HepG2 (cell line): Measurements from ENCODE around the gene ATG16L2. TPM values are rescaled to one million over a fixed set of nuclear protein-coding genes. Genes with fewer than 3 reads are reported as not detected.
A peak's percentile ranks its signal among the peaks of the same experiment; 100 is the strongest.

Experiments
- FOXP1 ChIP-seq, 2 experiments: fragments of 450-650 bp in 1 of 2; IDR thresholded peaks; 2 replicates each; pipeline ENCODE4 v1.6.1; 2017 to 2018; ENCODE audit warnings: antibody characterized with exemption in 1 of 2
- GZF1 ChIP-seq: sonication (generic); formaldehyde crosslinking; IDR thresholded peaks from 2 replicates; pipeline ENCODE4 v1.5.1; 2020; ENCODE audit warnings: mild to moderate bottlenecking, missing genetic modification reagents
- HNF4A ChIP-seq: sonication (generic); formaldehyde crosslinking; IDR thresholded peaks from 2 replicates; pipeline ENCODE4 v1.4.0; 2020; ENCODE audit warnings: missing genetic modification reagents
- HNRNPL ChIP-seq: fragments of 200-400 bp; formaldehyde crosslinking; IDR thresholded peaks from 2 replicates; pipeline ENCODE4 v1.6.1; 2017; ENCODE audit warnings: mild to moderate bottlenecking, low read depth, low read length
- KLF16 ChIP-seq, 2 experiments: sonication (generic) in 1 of 2; formaldehyde crosslinking in 1 of 2; IDR thresholded peaks; 2 replicates each; pipeline versions ENCODE4 v1.6.1 to v1.8.0; 2016 to 2023; ENCODE audit warnings: missing genetic modification reagents in 2 of 2, missing compliant biosample characterization in 1 of 2
- MAFK ChIP-seq, 2 experiments: IDR thresholded peaks in 1 of 2; conservative IDR thresholded peaks in 1 of 2; 2 replicates each; pipeline ENCODE4 v1.6.1; 2011; ENCODE audit warnings: improper control_type of control experiment in 2 of 2, low read length in 2 of 2
- MED8 ChIP-seq: sonication (generic); formaldehyde crosslinking; IDR thresholded peaks from 2 replicates; pipeline ENCODE4 v1.8.1; 2023; ENCODE audit warnings: mild to moderate bottlenecking, missing genetic modification reagents; ENCODE audit not compliant: insufficient replicate concordance
- MXI1 ChIP-seq: IDR thresholded peaks from 3 replicates; pipeline ENCODE4 v1.6.1; 2012; ENCODE audit warnings: low read depth, low read length, inconsistent platforms, borderline replicate concordance
- SAP130 ChIP-seq: IDR thresholded peaks from 2 replicates; pipeline ENCODE4 v1.6.1; 2016; ENCODE audit warnings: low read depth
- SRF ChIP-seq: IDR thresholded peaks from 2 replicates; pipeline ENCODE4 v1.6.1; 2011; ENCODE audit warnings: mild to moderate bottlenecking, low read depth, low read length, moderate library complexity
- SRSF1 ChIP-seq: fragments of 200-400 bp; formaldehyde crosslinking; optimal IDR thresholded peaks from 2 replicates; pipeline ENCODE3; 2017; ENCODE audit warnings: mild to moderate bottlenecking, low read depth, low read length, moderate library complexity
- TOPORS ChIP-seq: sonication (generic); formaldehyde crosslinking; IDR thresholded peaks from 2 replicates; pipeline ENCODE4 v1.8.0; 2023; ENCODE audit warnings: mild to moderate bottlenecking, missing genetic modification reagents
- ZMYM4 ChIP-seq: sonication (generic); formaldehyde crosslinking; IDR thresholded peaks from 2 replicates; pipeline ENCODE4 v1.8.1; 2023; ENCODE audit warnings: mild to moderate bottlenecking, missing genetic modification reagents
- ZNF644 ChIP-seq: IDR thresholded peaks from 2 replicates; pipeline ENCODE4 v1.6.1; 2016; ENCODE audit warnings: low read depth
- ZNF660 ChIP-seq: sonication (generic); formaldehyde crosslinking; IDR thresholded peaks from 2 replicates; pipeline ENCODE4 v1.5.1; 2020; ENCODE audit warnings: mild to moderate bottlenecking, low read depth, missing genetic modification reagents, borderline replicate concordance
- ZNF672 ChIP-seq: sonication (generic); formaldehyde crosslinking; IDR thresholded peaks from 2 replicates; pipeline ENCODE4 v1.8.1; 2022; ENCODE audit warnings: missing genetic modification reagents
- ZNF7 ChIP-seq: IDR thresholded peaks from 2 replicates; pipeline ENCODE4 v1.6.1; 2016; ENCODE audit warnings: missing biosample characterization, missing genetic modification reagents
- ZNF780A ChIP-seq: sonication (generic); formaldehyde crosslinking; IDR thresholded peaks from 2 replicates; pipeline ENCODE4 v1.8.0; 2022; ENCODE audit warnings: mild to moderate bottlenecking, missing genetic modification reagents, moderate library complexity
- ZSCAN12 ChIP-seq: sonication (generic); formaldehyde crosslinking; IDR thresholded peaks from 2 replicates; pipeline ENCODE4 v1.9.0; 2021; ENCODE audit warnings: mild to moderate bottlenecking, missing genetic modification reagents
- polyA plus RNA-seq, 8 experiments: library from polyadenylated mRNA; depleted of rRNA in 3 of 8; stranded (reverse) in 7 of 8; unstranded in 1 of 8; fragments of >200 nt; fragmentation: Illumina TruSeq in 4 of 8; extraction: Trizol in 4 of 8; gene quantifications; 2 replicates each; pipeline versions ENCODE4 v1.2.1 to v1.2.3, GENCODE V29; 2011 to 2016; ENCODE audit warnings: low read depth in 4 of 8, missing spikeins in 1 of 8, mixed read lengths in 1 of 8; ENCODE audit not compliant: insufficient read depth in 1 of 8
- total RNA-seq, 5 experiments: library from RNA; depleted of rRNA; stranded (reverse); fragments of >200 nt; fragmentation: Illumina TruSeq; extraction: Trizol; gene quantifications; 2 replicates each; pipeline ENCODE4 v1.2.3, GENCODE V29; 2016; ENCODE audit warnings: low read depth in 1 of 5
- TF ChIP-seq, protein P1 (sequence below), 2 experiments: IDR thresholded peaks; 2 replicates each; pipeline ENCODE4 v1.6.1; 2011 to 2012; ENCODE audit warnings: low read length in 2 of 2, borderline replicate concordance in 1 of 2, low read depth in 1 of 2, mild to moderate bottlenecking in 1 of 2, moderate library complexity in 1 of 2
- TF ChIP-seq, protein P2 (sequence below): sonication (generic); formaldehyde crosslinking; IDR thresholded peaks from 2 replicates; pipeline ENCODE4 v1.4.0; 2020; ENCODE audit warnings: missing genetic modification reagents
- TF ChIP-seq, protein P3 (sequence below): sonication (generic); formaldehyde crosslinking; IDR thresholded peaks from 2 replicates; pipeline ENCODE4 v1.5.1; 2020; ENCODE audit warnings: missing genetic modification reagents, mild to moderate bottlenecking, borderline replicate concordance
- TF ChIP-seq, protein P4 (sequence below): sonication (generic); formaldehyde crosslinking; IDR thresholded peaks from 2 replicates; pipeline ENCODE4 v1.8.1; 2023; ENCODE audit warnings: mild to moderate bottlenecking, missing genetic modification reagents
- TF ChIP-seq, protein P5 (sequence below): sonication (generic); formaldehyde crosslinking; IDR thresholded peaks from 2 replicates; pipeline ENCODE4 v1.4.0; 2020; ENCODE audit warnings: missing genetic modification reagents

Gene ATG16L2
- total and polyA plus RNA-seq, 2 of the 13 experiments (the other 11 are each of a cell fraction or from before 2014, with no cell fraction given): 6.2 to 14.8 TPM

DNA sequence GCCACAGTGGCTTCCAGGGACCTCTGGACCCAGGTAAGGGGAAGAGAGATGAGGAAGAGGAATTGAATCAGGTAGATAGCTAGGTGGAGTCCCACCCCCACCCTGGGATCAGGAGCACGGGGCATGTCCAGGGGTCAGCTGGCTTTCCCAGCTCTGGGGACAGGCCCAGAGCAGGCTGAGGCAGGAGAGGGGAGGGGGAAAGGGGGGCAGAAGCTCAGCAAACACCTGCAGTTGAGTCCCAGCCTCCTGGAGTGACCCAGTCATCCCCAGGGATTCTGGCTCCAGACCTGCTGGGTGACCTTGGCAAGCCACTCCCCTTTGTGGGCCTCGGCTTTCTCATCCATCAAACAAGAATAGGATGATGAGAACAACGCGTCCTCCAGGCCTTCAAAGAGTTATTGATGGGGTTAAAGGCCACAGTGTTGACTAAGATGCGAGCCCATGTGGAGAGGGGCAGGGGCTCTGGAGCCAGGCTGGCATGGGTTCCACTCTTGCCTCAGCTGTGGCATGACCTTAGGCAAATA is 36.4 kb upstream of the ATG16L2 start (continued):
- TF ChIP-seq, protein P1, sequence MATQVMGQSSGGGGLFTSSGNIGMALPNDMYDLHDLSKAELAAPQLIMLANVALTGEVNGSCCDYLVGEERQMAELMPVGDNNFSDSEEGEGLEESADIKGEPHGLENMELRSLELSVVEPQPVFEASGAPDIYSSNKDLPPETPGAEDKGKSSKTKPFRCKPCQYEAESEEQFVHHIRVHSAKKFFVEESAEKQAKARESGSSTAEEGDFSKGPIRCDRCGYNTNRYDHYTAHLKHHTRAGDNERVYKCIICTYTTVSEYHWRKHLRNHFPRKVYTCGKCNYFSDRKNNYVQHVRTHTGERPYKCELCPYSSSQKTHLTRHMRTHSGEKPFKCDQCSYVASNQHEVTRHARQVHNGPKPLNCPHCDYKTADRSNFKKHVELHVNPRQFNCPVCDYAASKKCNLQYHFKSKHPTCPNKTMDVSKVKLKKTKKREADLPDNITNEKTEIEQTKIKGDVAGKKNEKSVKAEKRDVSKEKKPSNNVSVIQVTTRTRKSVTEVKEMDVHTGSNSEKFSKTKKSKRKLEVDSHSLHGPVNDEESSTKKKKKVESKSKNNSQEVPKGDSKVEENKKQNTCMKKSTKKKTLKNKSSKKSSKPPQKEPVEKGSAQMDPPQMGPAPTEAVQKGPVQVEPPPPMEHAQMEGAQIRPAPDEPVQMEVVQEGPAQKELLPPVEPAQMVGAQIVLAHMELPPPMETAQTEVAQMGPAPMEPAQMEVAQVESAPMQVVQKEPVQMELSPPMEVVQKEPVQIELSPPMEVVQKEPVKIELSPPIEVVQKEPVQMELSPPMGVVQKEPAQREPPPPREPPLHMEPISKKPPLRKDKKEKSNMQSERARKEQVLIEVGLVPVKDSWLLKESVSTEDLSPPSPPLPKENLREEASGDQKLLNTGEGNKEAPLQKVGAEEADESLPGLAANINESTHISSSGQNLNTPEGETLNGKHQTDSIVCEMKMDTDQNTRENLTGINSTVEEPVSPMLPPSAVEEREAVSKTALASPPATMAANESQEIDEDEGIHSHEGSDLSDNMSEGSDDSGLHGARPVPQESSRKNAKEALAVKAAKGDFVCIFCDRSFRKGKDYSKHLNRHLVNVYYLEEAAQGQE (IDR thresholded peaks at IDR 0.05; ENCODE audit: borderline replicate concordance in 1 of 2, low read depth in 1 of 2, low read length in 2 of 2): no peak
- TF ChIP-seq GZF1: no peak
- peak; percentile 80 for TF ChIP-seq ZNF644 (CRISPR knock-in tag)
- TF ChIP-seq MED8 (CRISPR knock-in tag): no peak
- no peak for TF ChIP-seq ZMYM4 (CRISPR knock-in tag)
- TF ChIP-seq, protein P2, sequence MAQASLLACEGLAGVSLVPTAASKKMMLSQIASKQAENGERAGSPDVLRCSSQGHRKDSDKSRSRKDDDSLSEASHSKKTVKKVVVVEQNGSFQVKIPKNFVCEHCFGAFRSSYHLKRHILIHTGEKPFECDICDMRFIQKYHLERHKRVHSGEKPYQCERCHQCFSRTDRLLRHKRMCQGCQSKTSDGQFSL (CRISPR knock-in tag): no peak
- TF ChIP-seq, protein P3, sequence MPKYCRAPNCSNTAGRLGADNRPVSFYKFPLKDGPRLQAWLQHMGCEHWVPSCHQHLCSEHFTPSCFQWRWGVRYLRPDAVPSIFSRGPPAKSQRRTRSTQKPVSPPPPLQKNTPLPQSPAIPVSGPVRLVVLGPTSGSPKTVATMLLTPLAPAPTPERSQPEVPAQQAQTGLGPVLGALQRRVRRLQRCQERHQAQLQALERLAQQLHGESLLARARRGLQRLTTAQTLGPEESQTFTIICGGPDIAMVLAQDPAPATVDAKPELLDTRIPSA: no peak
- TF ChIP-seq, protein P4, sequence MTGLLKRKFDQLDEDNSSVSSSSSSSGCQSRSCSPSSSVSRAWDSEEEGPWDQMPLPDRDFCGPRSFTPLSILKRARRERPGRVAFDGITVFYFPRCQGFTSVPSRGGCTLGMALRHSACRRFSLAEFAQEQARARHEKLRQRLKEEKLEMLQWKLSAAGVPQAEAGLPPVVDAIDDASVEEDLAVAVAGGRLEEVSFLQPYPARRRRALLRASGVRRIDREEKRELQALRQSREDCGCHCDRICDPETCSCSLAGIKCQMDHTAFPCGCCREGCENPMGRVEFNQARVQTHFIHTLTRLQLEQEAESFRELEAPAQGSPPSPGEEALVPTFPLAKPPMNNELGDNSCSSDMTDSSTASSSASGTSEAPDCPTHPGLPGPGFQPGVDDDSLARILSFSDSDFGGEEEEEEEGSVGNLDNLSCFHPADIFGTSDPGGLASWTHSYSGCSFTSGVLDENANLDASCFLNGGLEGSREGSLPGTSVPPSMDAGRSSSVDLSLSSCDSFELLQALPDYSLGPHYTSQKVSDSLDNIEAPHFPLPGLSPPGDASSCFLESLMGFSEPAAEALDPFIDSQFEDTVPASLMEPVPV (CRISPR knock-in tag): no peak
- TF ChIP-seq HNF4A (CRISPR knock-in tag): peak; percentile 78
- peak; percentile 69; the same call in 1 of the 2 replicates for TF ChIP-seq TOPORS (CRISPR knock-in tag)
- no peak for TF ChIP-seq KLF16 (CRISPR knock-in tag; IDR thresholded peaks at IDR 0.05)
- TF ChIP-seq ZNF672 (CRISPR knock-in tag): no peak
- no peak for TF ChIP-seq SRSF1
- TF ChIP-seq ZNF660: no peak
- TF ChIP-seq SAP130: peak; percentile 75
- peak; percentile 72; the same call in 1 of the 3 replicates for TF ChIP-seq MXI1
- TF ChIP-seq ZNF780A (CRISPR knock-in tag): no peak
- no peak for TF ChIP-seq ZNF7 (CRISPR knock-in tag)
- TF ChIP-seq ZSCAN12 (CRISPR knock-in tag): no peak
- TF ChIP-seq MAFK (conservative IDR thresholded peaks at IDR 0.05 in 1 of 2, IDR thresholded peaks at IDR 0.05 in 1 of 2; ENCODE audit: low read length in 2 of 2): no peak
- TF ChIP-seq SRF: no peak
- TF ChIP-seq HNRNPL: peak; percentile 81
- TF ChIP-seq, protein P5, sequence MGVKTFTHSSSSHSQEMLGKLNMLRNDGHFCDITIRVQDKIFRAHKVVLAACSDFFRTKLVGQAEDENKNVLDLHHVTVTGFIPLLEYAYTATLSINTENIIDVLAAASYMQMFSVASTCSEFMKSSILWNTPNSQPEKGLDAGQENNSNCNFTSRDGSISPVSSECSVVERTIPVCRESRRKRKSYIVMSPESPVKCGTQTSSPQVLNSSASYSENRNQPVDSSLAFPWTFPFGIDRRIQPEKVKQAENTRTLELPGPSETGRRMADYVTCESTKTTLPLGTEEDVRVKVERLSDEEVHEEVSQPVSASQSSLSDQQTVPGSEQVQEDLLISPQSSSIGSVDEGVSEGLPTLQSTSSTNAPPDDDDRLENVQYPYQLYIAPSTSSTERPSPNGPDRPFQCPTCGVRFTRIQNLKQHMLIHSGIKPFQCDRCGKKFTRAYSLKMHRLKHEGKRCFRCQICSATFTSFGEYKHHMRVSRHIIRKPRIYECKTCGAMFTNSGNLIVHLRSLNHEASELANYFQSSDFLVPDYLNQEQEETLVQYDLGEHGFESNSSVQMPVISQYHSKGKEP (CRISPR knock-in tag): no peak
- no peak for TF ChIP-seq FOXP1 (IDR thresholded peaks at IDR 0.05)
- peak; percentile 78 for TF ChIP-seq FOXP1 (CRISPR knock-in tag; IDR thresholded peaks at IDR 0.05)
